Fibroblast of mammary gland (primary cell): ENCODE data around the gene PBXIP1.

Experiments
- DNase-seq: peaks from one replicate; pipeline ENCODE4 v3.0.0-alpha.2; 2010; ENCODE audit warnings: low read depth
- H3K4me3 ChIP-seq: 2 replicates; pipeline ENCODE4 v1.5.1; 2011; ENCODE audit warnings: low read depth, mild to moderate bottlenecking, low read length, moderate library complexity; ENCODE audit not compliant: control insufficient read depth
- CTCF ChIP-seq: conservative IDR thresholded peaks from 2 replicates; pipeline ENCODE4 v1.5.1; 2011; ENCODE audit warnings: low read depth, low read length, inconsistent platforms; ENCODE audit not compliant: control insufficient read depth, insufficient read depth

PBXIP1 gene

GRCh38 chr1:154959426-154959780, 3.5 kb upstream of the PBXIP1 start:
- no peak for DNase-seq
- H3K4me3 ChIP-seq = no peak overlapping the region
- no peak for TF ChIP-seq CTCF

DNA sequence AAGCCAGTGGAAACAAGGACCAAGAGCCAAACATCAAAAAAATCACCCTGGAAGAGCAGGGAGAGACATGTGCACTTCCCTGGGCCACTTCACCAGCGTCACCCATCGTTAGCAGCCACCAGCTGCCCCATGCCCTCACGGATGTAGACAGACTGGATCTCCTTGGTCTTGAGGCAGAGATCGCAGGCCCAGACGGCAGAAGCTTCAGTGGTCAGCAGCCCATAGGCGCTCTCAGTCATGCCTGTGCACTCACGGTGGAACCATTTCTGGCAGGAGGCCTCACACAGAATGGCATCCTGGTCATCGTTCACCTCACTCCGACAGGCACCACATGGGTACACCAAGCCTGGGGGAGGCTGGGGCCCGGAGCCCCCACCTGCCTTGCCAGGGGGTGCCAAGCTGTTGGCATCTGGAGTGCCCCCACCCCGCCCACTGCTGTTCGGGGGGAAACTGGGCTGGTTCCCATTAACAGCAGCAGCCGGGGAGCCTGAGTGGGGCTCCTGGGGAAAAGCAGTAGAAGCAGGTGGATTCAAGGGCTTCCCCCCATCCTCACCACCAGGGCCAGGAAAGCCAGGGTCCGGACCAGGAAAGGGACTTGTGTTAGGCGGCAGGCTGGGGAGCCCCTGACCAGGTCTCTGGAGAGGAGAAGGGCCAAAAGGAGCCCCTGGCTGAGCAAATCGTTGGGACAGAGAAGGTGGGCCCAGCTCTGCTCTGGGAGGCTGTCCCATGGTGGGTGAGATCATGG, 3.0 kb upstream of the PBXIP1 start:
- no peak overlapping the region for H3K4me3 ChIP-seq
- no peak for TF ChIP-seq CTCF
- no peak for DNase-seq

- no peak for TF ChIP-seq CTCF
- DNase-seq = no peak
These were observed 2.1 kb upstream of the PBXIP1 start for GRCh38 chr1:154958036-154958435.

GRCh38 chr1:154957091-154957657, 1.3 kb upstream of the PBXIP1 start:
- H3K4me3 ChIP-seq = no peak overlapping the region
- no peak for DNase-seq
- TF ChIP-seq CTCF = no peak

More at GRCh38 chr1:154958036-154958435, 2.1 kb upstream of the PBXIP1 start:
- no peak overlapping the region for H3K4me3 ChIP-seq

DNA sequence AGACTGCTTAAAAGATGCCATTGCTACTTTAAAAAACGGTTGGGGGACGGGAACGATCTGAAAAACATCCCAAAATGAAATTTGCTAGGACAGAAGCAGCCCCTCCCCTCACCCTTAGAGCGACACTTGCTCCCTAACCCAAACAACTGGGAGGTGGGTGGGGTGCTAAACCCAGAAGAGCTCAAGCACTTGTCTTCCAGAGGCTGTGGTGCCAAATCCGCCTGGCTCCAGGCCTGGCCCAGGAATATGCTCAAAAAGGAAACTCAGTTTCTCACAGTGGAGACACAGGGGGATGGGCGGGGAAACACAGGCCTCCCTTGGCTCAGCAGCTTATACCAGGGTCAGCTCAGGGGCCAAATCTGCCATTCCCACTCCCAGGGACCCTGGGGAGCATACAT, 644 bp upstream of the PBXIP1 start:
- TF ChIP-seq CTCF = no peak
- H3K4me3 ChIP-seq = peak overlapping the region; percentile 55
- DNase-seq = no peak

DNA sequence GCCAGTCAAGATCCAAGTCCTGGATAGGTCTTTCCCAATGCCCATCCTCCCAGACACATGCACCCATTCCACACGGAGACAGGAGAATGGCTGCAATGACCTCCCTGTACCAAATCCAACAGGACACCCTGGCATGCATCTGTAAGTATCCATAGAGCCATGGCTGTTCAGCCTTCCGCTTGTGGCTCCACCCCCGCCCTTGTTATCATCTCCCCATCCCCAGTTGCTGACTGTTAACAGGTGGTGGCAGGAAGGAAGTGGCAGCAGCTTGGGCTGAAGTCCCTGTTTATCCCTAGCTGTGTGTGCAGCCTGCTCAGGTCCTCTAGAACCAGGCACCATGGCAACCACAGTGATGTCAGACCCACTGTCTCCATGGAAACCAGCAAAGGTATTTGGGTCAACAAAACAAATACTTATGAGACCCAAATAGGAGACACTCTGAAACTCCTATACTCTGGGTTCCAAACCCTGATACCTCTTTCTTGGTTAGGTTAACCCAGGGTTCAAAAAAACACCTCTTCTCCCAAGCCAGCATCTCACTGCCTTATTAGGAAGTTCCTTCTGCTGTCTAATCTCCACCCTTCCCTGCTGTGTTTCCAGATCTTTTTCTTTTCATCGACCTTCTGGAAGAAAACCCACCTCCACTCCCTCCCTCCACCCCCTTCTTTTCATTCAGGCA, 721 bp downstream of the PBXIP1 start:
- H3K4me3 ChIP-seq = peak overlapping the region; percentile 55
- peak; percentile 53 for DNase-seq
- no peak for TF ChIP-seq CTCF
